ENCODE data around the gene PDCD1. TPM values are rescaled to one million over a fixed set of nuclear protein-coding genes. Genes with fewer than 3 reads are reported as not detected.

The PDCD1 gene
- not detected in 2 replicates for total RNA-seq

GRCh38 chr2:241858206-241859016 lies at the start of gene PDCD1:
PDCD1 (minus strand) TSS chr2:241858894; CDS start chr2:241858838, 56 bp downstream.

GRCh38 chr2:241869087-241869961 lies 10.6 kb upstream of the PDCD1 start, which contains the start of gene RTP5:
RTP5 (plus strand) TSS chr2:241869729; CDS start chr2:241869757, 28 bp downstream.

DNA sequence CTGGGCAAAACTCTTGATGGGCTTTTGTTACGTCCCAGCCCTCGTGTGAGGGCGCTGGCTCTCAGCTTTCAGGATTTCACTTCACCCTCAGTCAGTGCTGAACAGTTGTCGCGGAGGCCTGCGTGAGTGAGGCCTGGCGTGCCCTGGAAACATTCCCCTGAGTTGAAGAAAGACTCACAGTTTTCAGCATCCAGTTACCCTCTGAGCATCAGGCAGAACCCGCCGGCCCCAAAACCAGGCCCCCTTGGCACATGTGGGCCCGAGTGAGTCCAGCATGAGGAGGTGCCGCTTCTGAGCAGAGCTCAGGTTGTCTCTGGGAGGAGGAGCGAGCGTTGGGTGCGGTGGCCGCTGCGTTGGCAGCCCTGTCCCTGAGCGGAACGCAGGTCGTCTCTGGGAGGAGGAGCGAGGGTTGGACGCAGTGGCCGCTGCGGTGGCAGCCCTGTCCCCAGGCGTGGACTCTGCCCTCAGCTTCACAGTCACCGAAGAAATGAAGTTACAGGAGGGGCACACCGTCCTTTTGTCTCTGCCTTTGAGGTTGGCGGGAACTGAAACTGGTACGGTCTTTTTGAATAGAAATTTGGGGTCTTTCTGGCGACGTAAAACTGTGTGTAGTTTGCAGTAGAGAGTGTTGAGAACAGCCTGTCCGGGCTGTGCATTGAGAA lies 49.8 kb downstream of the PDCD1 start, which contains the start of gene NEU4:
Gene NEU4 (plus strand): TSS at position 473 of the 662 bp plus-strand sequence. CDS start 5,292 bp downstream, outside the sequence.

Other genes with a start within 250 kb of the PDCD1 start
- gene THAP4, start 221.7 kb downstream of the PDCD1 start, total RNA-seq = 22.3 and 36.0 TPM in 2 replicates
- gene ATG4B, start 221.2 kb downstream of the PDCD1 start, total RNA-seq = 46.9 and 81.8 TPM in 2 replicates
- 12.5 and 23.9 TPM in 2 replicates for gene DTYMK, start 172.1 kb downstream of the PDCD1 start, total RNA-seq
- 19.9 and 24.8 TPM in 2 replicates for gene ING5, start 156.9 kb downstream of the PDCD1 start, total RNA-seq
- gene D2HGDH, start 124.3 kb downstream of the PDCD1 start, total RNA-seq = 19.0 and 20.5 TPM in 2 replicates
- under 0.01 and 0.74 TPM in 2 replicates for gene GAL3ST2, start 82.1 kb downstream of the PDCD1 start, total RNA-seq
- 0.18 TPM in 1 of 2 replicates, not detected in the other for gene NEU4, start 49.7 kb downstream of the PDCD1 start, total RNA-seq
- gene RTP5, start 10.8 kb upstream of the PDCD1 start, total RNA-seq = not detected in 2 replicates